GM21447 (cell line): Measurements from ENCODE around the gene MANBA.

Experiments
- ATAC-seq: cut with Tn5 transposase; IDR thresholded peaks from one replicate; pipeline ENCODE4 v1.9.1; 2021; ENCODE audit not compliant: unreplicated experiment

MANBA gene

DNA sequence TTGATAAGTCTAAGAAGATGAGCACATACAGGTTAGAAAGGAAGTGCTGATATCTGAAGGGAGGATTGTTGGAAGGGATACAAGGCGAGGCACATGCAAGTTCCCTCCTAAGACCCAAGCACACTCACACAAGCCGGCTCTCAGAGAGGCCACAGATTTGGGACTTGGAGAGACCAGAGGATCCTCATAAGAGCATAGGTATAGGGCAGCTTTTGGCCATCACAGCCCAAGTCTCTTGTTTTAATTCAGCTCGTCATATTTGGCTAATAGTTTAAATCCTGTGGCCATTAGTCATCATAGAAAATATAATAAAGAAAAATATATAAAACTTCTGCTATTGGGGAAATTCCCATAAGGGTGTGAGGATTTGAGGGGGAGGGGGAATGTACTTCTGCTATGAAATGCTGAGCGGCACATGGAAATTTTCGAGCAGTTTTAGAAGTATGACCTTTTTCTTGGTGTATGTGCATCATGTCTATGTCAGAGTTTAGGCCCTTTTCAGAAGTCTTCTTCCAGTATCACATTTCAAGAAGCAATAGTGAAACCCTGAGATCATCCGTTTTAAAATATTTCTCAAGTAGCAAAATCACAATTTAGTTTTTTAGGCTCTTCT lies 161.9 kb downstream of the MANBA start:
- ATAC-seq = peak; percentile 38

DNA sequence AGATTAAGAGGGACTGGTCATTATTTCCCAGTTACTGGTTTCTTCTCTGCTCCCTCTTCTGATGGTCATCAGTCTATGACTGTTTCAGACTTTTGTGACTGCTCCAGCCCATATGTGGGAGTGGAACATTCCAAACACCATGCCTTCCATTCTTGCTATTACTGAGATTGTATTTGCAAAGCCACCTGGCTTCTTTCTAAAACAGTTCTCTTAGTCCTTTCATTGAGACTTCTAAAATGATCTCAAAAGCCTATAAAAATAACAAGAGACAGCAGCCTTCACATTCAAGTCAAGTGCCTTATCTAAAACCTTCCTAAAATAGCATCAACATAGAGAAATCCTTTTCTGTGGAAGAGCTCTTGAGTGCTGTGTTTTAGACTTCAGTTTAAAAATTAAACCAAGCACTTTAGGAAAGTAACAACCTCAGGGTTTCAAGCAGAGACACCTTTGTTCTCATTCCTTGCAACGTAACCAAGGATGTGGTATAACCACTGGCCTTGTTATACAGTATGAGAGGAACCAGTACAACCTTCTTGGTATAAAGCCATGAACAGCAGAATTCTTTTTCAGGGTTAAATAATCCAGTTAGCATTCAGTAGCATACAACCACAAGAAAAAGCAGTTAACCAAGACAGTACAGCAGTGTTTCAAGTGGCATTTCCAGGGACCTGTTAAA lies 162.5 kb downstream of the MANBA start:
- peak; percentile 79 for ATAC-seq

DNA sequence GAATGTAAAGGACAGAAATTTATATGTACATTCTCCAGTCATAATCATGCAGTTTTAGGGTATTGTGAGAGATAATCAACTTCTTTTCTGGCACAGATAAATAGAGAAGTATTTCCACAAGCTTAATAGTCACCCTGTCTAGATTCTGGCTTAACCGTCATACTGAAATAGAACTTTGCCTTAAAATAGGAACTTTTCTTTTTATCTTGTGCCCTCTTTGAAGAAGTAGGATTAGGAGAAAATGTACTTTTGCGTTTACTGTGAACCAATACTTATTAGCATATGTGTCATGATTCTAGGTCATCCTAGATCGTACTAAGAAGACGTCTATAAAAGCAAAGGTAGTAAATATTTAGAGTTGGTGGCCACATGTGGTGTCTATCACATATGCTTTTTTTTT lies 164.2 kb downstream of the MANBA start:
- no peak for ATAC-seq

DNA sequence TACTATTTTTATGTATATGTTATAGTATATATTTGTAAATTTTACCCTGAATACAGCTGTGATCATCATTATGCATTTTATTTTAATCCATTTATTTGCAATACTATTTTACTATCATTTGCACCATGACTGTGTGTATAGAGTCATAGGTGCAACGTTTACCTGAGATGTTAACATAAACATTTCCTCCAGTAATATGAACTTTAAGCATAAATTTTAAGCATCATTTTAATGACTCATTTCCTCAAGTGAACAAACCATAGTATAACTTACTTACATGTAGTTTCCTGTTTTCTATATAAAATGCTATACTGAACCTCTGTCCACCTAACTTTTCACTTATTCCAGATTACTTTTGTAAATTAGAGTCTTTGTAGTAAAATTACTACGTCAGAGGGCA lies 166.8 kb downstream of the MANBA start:
- ATAC-seq = no peak

DNA sequence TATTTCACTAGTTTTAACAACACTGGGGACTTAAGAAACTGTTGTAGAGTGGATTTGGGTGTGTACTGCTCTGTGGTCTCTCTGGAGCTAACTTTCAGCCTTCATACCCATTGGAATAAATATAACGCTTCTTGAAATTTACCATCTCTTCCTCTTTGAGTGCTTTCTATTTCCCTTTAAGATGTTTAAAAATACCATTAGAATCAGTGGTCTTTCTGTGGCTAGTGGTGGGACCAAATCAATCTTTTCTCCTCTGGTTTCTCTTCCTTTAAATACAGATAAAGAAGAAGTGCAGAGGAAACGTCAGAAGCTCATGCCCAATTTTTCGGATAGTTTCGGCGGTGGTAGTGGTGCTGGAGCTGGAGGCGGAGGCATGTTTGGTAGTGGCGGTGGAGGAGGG lies 167.6 kb downstream of the MANBA start:
- ATAC-seq = no peak

DNA sequence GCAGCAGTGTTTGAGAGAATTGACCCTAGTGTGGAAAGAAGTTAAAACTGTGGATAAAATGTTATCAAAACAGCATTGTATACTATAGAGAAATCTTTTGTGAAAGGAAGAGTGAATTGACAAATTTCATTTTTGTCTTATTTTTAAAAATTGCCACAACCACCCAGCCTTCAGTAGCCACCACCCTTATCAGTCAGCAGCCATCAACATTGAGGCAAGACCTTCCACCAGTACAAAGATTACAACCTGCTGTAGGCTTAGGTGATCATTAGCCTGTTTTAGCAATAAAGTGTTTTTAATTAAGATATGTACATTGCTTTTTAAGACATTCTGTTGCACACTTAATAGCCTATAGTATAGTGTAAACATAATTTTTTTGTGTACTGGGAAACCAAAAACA lies 168.5 kb downstream of the MANBA start:
- no peak for ATAC-seq

DNA sequence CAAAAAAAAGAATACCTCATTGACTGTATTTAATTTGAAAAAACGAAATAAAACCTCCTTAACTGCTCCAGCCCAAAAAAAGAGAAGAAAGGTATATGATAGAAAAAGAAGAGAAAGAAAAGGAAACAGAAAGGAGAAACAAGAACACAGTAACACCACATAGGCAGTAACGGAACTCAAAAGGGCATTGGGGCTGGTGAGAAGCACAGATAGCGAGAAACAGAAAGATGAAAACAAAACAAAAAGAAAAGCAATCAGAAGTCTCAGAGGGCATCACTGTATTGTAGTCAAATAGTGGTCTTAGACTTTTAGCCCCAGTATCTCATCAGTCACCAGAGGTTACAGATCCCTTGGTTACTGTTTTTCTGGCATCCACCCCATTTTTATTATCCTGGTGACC lies 171.0 kb downstream of the MANBA start:
- no peak for ATAC-seq

DNA sequence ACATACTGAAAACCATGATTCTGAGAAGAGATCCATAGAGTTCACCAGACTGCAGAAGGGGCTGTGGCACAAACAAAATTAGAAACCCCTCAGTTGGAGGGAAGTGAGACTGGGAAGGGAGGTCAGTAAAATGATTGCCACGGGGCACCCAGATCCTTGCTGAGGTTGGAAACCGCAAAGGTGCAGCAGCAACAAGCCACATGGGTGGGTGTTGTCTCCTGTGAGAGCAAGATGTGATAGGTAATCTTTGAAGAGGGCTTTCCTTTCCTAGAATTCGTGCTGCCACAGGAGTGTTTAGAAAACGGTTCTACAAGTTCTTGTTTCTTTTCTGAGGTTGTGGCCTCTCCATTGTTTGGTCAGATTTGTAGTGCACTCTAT lies 174.1 kb downstream of the MANBA start:
- peak; percentile 45 for ATAC-seq

DNA sequence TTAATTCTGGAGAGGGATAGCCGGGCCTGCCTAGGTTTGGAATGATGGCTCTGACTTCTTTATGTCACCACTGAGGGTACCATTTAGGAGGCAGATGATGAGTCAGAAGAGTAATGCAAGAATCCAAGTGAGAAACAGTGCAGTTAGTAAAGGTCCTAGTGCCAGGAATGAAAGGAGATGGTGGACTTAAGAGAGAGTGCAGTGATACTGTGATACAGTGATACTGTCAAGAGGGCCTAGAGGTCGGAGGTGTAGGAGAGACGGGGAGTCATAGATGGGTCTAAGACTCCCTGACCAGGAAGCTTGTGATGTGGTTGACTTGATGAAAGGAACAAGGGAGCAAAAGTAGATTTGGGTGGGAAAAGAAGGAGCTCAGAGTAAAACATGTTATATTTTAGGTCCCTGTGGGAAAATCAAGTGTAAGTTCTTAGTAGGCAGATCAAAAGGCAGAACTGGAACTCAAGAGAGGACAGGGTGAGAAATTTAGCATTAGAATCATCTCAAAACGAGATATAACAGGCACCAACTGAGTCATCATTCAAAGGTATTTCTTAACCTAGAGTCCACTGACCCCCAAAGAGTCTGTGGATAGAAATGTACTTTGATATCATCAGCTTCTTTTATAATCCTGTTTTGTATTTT lies 174.6 kb downstream of the MANBA start:
- peak; percentile 44 for ATAC-seq

DNA sequence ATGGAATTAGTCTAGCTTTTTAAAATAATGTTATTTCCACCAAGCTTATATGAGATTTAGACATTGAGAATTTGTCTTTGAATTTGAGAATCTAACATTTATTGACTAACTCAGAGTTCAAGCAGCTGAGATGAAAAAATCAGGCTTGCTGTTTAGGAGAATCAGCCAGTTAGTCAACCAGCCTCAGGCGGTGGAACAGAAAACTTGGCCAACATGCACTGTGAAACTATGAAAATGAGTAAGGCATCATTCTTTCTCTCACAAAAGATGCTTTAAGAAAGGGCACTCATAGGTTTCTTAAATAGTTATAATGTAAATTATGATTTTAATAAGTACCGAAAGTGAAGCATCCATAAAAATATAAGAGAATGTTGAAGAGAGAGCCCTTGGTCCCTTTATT lies 175.4 kb downstream of the MANBA start:
- ATAC-seq = no peak

DNA sequence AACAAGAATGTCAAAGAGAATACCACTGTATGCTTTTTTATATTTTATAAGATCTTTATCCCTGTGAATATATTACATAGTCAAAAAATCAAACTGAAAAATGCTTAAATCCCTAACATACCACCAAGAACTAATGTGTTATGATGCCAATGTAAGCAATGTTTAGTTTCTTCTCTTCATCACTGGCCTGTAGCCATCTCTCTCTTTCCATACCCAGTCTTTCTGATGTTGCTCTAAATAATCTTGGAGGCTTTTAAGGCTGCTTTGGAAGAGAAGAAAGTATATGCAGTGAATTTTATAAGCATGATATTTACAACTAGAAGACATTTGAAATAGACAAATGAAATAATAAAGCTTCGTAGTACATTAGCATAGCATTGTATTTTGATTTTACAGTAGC lies 176.7 kb downstream of the MANBA start:
- no peak for ATAC-seq
